ENCODE data around the gene FBXO8. TPM values are rescaled to one million over a fixed set of nuclear protein-coding genes. Genes with fewer than 3 reads are reported as not detected.

The FBXO8 gene
- polyA plus RNA-seq, 1 of the 3 experiments (the other 2 are of a cell fraction) = 16.0 TPM

- TF ChIP-seq CHD2 (IDR thresholded peaks at IDR 0.05; ENCODE audit: low read length, partially characterized antibody) = no peak
- no peak for TF ChIP-seq YY1 (IDR thresholded peaks at IDR 0.05; ENCODE audit: low read depth)
- no peak for TF ChIP-seq RAD21 (IDR thresholded peaks at IDR 0.05; ENCODE audit: low read length)
- no peak for TF ChIP-seq RFX5 (IDR thresholded peaks at IDR 0.05; ENCODE audit: low read length)
- Histone ChIP-seq H3K9ac (no peak overlapping the region), H3K9me3 (no peaks in the 10 kb centered on the region), H3K9me2 (no peaks in the 10 kb centered on the region), H3F3A (replicated peaks; ENCODE audit: insufficient read depth) (peaks cover 9% of the 10 kb centered on the region), H3K79me2 (ENCODE audit: insufficient read depth) (no peaks in the 10 kb centered on the region), H3K4me2 (no peak overlapping the region), H3K4me3 (ENCODE audit: low read depth in 2 of 2, low read length in 1 of 2) (no peak overlapping the region), H3K27me3 (ENCODE audit: insufficient read depth) (no peaks in the 10 kb centered on the region), H4K20me1 (ENCODE audit: insufficient read depth) (no peaks in the 10 kb centered on the region), H3K36me3 (replicated peaks in 1 of 2; ENCODE audit: control insufficient read depth in 1 of 2, insufficient read depth in 2 of 2, low read length in 1 of 2) (no peaks in the 10 kb centered on the region), H3K4me1 (ENCODE audit: control insufficient read depth in 1 of 2, insufficient read depth in 2 of 2, low read depth in 1 of 2, low read length in 1 of 2) (peaks cover 20 to 31% of the 10 kb centered on the region in 2 experiments; a peak in 3 of 4 replicates), H3K27ac (ENCODE audit: low read depth in 2 of 2, low read length in 1 of 2) (no peak overlapping the region), H2AFZ (ENCODE audit: low read depth) (no peak overlapping the region)
- ChIA-PET CTCF (interaction anchor here (1.2 kb wide), 1 partner anchor 705 kb away, joined by 3 read pairs; no protein-coding TSS in a partner anchor), POLR2A (interaction anchor here (1.2 kb wide), 1 partner anchor 10 kb away, joined by 4 read pairs; no protein-coding TSS in a partner anchor)
- 96% methylated on average over 47 of the region's 47 CpGs for WGBS (ENCODE audit: low lambda C conversion rate)
- no peak for DNase-seq
Observed at GRCh38 chr4:174214101-174214878, 69.2 kb downstream of the FBXO8 start.

- Histone ChIP-seq H3K27ac (ENCODE audit: low read depth in 2 of 2, low read length in 1 of 2) (no peak overlapping the region), H3K4me2 (no peak overlapping the region), H3K9me2 (no peaks in the 10 kb centered on the region), H3K36me3 (replicated peaks in 1 of 2; ENCODE audit: control insufficient read depth in 1 of 2, insufficient read depth in 2 of 2, low read length in 1 of 2) (no peaks in the 10 kb centered on the region), H3K4me3 (ENCODE audit: low read depth in 2 of 2, low read length in 1 of 2) (no peak overlapping the region), H2AFZ (ENCODE audit: low read depth) (no peak overlapping the region), H4K20me1 (ENCODE audit: insufficient read depth) (no peaks in the 10 kb centered on the region), H3K27me3 (ENCODE audit: insufficient read depth) (no peaks in the 10 kb centered on the region), H3K79me2 (ENCODE audit: insufficient read depth) (no peaks in the 10 kb centered on the region), H3K9me3 (no peaks in the 10 kb centered on the region), H3F3A (replicated peaks; ENCODE audit: insufficient read depth) (peaks cover 9% of the 10 kb centered on the region), H3K9ac (no peak overlapping the region), H3K4me1 (ENCODE audit: control insufficient read depth in 1 of 2, insufficient read depth in 2 of 2, low read depth in 1 of 2, low read length in 1 of 2) (peaks cover 22 to 33% of the 10 kb centered on the region in 2 experiments; a peak in 3 of 4 replicates)
- DNase-seq = no peak
- WGBS (ENCODE audit: low lambda C conversion rate) = 91% methylated on average over 16 of the region's 16 CpGs
- CTCF ChIA-PET = interaction anchor here (1.2 kb wide), 1 partner anchor 705 kb away, joined by 3 read pairs; no protein-coding TSS in a partner anchor
- POLR2A ChIA-PET = interaction anchor here (1.2 kb wide), 1 partner anchor 10 kb away, joined by 4 read pairs; no protein-coding TSS in a partner anchor
- TF ChIP-seq YY1 (IDR thresholded peaks at IDR 0.05; ENCODE audit: low read depth) (no peak), USF1 (IDR thresholded peaks at IDR 0.05; ENCODE audit: borderline replicate concordance, low read depth) (no peak), ELF1 (IDR thresholded peaks at IDR 0.05) (no peak), SIN3A (IDR thresholded peaks at IDR 0.05; ENCODE audit: borderline replicate concordance, low read depth, low read length) (no peak), EZH2phosphoT487 (IDR thresholded peaks at IDR 0.05; ENCODE audit: borderline replicate concordance, low read depth) (no peak), CHD2 (IDR thresholded peaks at IDR 0.05; ENCODE audit: low read length, partially characterized antibody) (no peak), POLR2AphosphoS5 (IDR thresholded peaks at IDR 0.05; ENCODE audit: low read depth, low read length) (no peak), CTCF (IDR thresholded peaks at IDR 0.05) (no peak), TEAD4 (IDR thresholded peaks at IDR 0.05; ENCODE audit: borderline replicate concordance, insufficient read depth) (no peak), FOXM1 (IDR thresholded peaks at IDR 0.05; ENCODE audit: low read depth) (no peak), USF2 (IDR thresholded peaks at IDR 0.05; ENCODE audit: borderline replicate concordance, low read depth, low read length) (no peak), ZBTB33 (IDR thresholded peaks at IDR 0.05; ENCODE audit: borderline replicate concordance, low read depth) (no peak), RAD21 (IDR thresholded peaks at IDR 0.05; ENCODE audit: low read length) (no peak), FOXJ3 (CRISPR knock-in tag; IDR thresholded peaks at IDR 0.05) (no peak), RCOR1 (IDR thresholded peaks at IDR 0.05; ENCODE audit: low read length) (no peak), RXRA (IDR thresholded peaks at IDR 0.05; ENCODE audit: borderline replicate concordance, low read depth) (no peak), TCF12 (IDR thresholded peaks at IDR 0.05) (no peak)
Observed at GRCh38 chr4:174213731-174214100, 69.8 kb downstream of the FBXO8 start.
